ENCODE measurements around the gene ZFP91. TPM values are rescaled to one million over a fixed set of nuclear protein-coding genes. Genes with fewer than 3 reads are reported as not detected.

The ZFP91 gene
- total and polyA plus RNA-seq, 9 of the 15 experiments (the other 6 are each of a cell fraction or from before 2014, with no cell fraction given) = 17.6 to 58.3 (median 34.0) TPM

GRCh38 chr11:58579192-58580129, 598 bp downstream of the ZFP91 start (continued):
- TF ChIP-seq MGA (IDR thresholded peaks at IDR 0.05) (peak; percentile 96), NFE2L1 (tag; IDR thresholded peaks at IDR 0.05; ENCODE audit: borderline replicate concordance, low read depth) (no peak), LEF1 (IDR thresholded peaks at IDR 0.05) (no peak; the same call in 1 of the 2 replicates), GABPA (tag; conservative IDR thresholded peaks at IDR 0.05; ENCODE audit: low read depth) (peak; percentile 80), ILK (tag; IDR thresholded peaks at IDR 0.05; ENCODE audit: borderline replicate concordance, low read depth) (no peak), TRIM28 (IDR thresholded peaks at IDR 0.05) (peak; percentile 79; the same call in 1 of the 2 replicates), MTA3 (IDR thresholded peaks at IDR 0.05; ENCODE audit: borderline replicate concordance) (peak; percentile 99), PTRF (tag; IDR thresholded peaks at IDR 0.05) (no peak), TOE1 (IDR thresholded peaks at IDR 0.05; ENCODE audit: borderline replicate concordance) (peak; percentile 96), TOE1 (CRISPR knock-in tag; IDR thresholded peaks at IDR 0.05; ENCODE audit: borderline replicate concordance, low read depth) (no peak), ESRRB (CRISPR knock-in tag; IDR thresholded peaks at IDR 0.05; ENCODE audit: borderline replicate concordance) (no peak), ATF7 (IDR thresholded peaks at IDR 0.05) (peak; percentile 83), GABPB2 (CRISPR knock-in tag; conservative IDR thresholded peaks at IDR 0.05) (no peak), ATF2 (CRISPR knock-in tag; IDR thresholded peaks at IDR 0.05) (peak; percentile 65), CSDE1 (IDR thresholded peaks at IDR 0.05) (peak in 1 of 2 experiments; percentile 65; a peak in 1 of 4 replicates)

Measured in K562 (cell line).